Ovary (tissue), 9 donors: Measurements from ENCODE around the gene TBPL1. TPM values are rescaled to one million over a fixed set of nuclear protein-coding genes. Genes with fewer than 3 reads are reported as not detected.
"Not testable (repeated sequence)": the region's sequence is repeated elsewhere in the genome, so short reads cannot be mapped to it uniquely, and the experiment has no call there.

Experiments used
- DNase-seq, 5 donors: peaks; one replicate each; pipeline ENCODE4 v3.0.0-alpha.2; 2019 to 2020
- H3K27ac ChIP-seq, 2 donors: fragments of 200-600 bp; one replicate each; pipeline versions ENCODE4 v1.5.1 to v1.8.0; 2019 to 2022
- H3K27me3 ChIP-seq: fragments of 200-600 bp; one replicate; pipeline ENCODE4 v1.8.0; 2022
- H3K36me3 ChIP-seq: fragments of 200-600 bp; sonication (generic); one replicate; pipeline ENCODE4 v1.5.1; 2019
- H3K4me1 ChIP-seq: one replicate; pipeline ENCODE4 v1.8.1; 2013; ENCODE audit warnings: mild to moderate bottlenecking, moderate library complexity; ENCODE audit not compliant: insufficient read depth
- H3K4me3 ChIP-seq: fragments of 200-600 bp; sonication (generic); one replicate; pipeline ENCODE4 v1.5.1; 2017
- H3K9me3 ChIP-seq, 2 donors: fragments of 200-600 bp in 1 of 2; sonication (generic) in 1 of 2; one replicate each; pipeline versions ENCODE4 v1.5.1 to v1.8.1; 2013 to 2019; ENCODE audit warnings: mild to moderate bottlenecking in 1 of 2, moderate library complexity in 1 of 2
- EP300 ChIP-seq: sonication (generic); formaldehyde crosslinking; IDR thresholded peaks from one replicate; pipeline ENCODE4 v1.6.1; 2017; ENCODE audit warnings: antibody characterized with exemption
- POLR2A ChIP-seq: fragments of 450-650 bp; IDR thresholded peaks from one replicate; pipeline ENCODE4 v1.6.1; 2017; ENCODE audit warnings: antibody characterized with exemption, mild to moderate bottlenecking, moderate library complexity
- WGBS, 3 donors: extraction: QIAGEN DNeasy Blood & Tissue Kit in 1 of 3; methylation state at CpG; one replicate each; pipeline versions ENCODE4 v1.1.5 to v1.1.7; 2013 to 2017; 5-methylcytosine and 5-hydroxymethylcytosine counted together
- intact Hi-C, 4 donors: fragments of 100-400 bp; cut with DNase I; formaldehyde crosslinking; loops; one replicate each; pipeline versions ENCODE4 v1.11.0 to v1.15.1; 2022 to 2023
- polyA plus RNA-seq, 2 donors: library from polyadenylated mRNA; stranded (reverse); fragments of 200-250 nt in 1 of 2; fragments of 350-450 nt in 1 of 2; fragmentation: Illumina TruSeq in 1 of 2; extraction: RNeasy Lipid Tissue Mini Kit (QIAGEN cat#74804) in 1 of 2; gene quantifications; one replicate each; pipeline ENCODE4 v1.2.3, GENCODE V29; 2013 to 2014
- total RNA-seq, 7 donors: library from RNA; depleted of rRNA in 2 of 7; stranded (reverse); fragments of >200 nt in 2 of 7; fragmentation: NEBNext Ultra II Directional in 3 of 7; extraction: Animal tissue kit (Norgen Biotek cat#: 25700) in 3 of 7; gene quantifications; one replicate each; pipeline versions ENCODE4 v1.1.0 to v1.2.4, GENCODE V29; 2016 to 2023
- TF ChIP-seq, protein P1 (sequence below), 3 donors: fragments of 450-650 bp in 2 of 3; fragments of 200-600 bp in 1 of 3; IDR thresholded peaks; one replicate each; pipeline versions ENCODE4 v1.5.1 to v1.8.0; 2016 to 2022; ENCODE audit warnings: antibody characterized with exemption in 3 of 3, mild to moderate bottlenecking in 1 of 3
- donor health status: DM: no; HTN: no; CAD: no; lungs with moderate emphysema.
- donor health status: DM: no; HTN: no; CAD: no.
- donor health status: Bipolar disorder and iron deficiency.
- donor health status: DM: yes; HTN: yes; CAD: no.
- donor health status: DM: no; HTN: no; CAD: no.
- donor health status: DM: yes; HTN: yes; CAD: no.

Gene TBPL1
- total and polyA plus RNA-seq, 9 donors = 13.3 to 25.2 (median 18.6) TPM

DNA sequence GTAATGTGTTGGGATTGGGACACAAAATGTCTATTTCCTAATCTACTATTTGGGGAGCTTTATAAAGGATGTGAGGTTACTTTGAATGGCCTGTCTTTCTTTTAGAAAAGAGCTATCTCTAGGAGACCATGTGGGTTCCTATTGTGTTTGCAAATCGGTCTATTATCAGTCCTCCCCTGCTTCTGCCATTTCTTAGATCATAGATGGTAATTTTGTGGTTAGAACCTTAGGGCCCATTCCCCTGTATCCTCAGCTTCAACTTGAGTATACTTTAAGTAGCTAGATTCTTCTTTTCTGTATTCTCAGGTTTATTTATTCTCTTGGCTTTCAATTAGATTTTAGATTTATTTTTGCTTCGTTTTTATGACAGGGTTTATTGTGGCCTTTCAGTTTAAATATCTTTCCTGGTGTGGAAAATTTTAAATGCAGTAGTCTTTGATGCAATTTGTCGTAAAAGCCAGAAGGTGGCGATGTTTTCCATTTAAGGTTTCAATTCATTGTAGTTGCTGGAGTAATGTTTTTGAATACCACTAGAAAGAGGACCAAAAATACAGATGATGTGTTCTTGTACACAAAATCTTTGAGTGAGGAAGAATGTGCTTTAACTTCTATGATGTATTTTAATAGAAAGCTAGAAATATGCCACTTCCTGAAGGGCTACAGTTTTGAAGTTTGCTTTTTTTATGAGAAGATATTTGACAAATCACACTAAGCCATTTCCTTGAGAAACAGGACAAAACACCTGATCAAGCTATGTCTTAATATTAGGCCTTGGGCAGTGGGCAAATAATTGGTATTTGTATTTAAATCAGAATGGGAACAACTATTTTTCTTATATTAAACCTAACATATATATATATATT, 20.3 kb downstream of the TBPL1 start:
- Histone ChIP-seq H3K4me3 (no peak overlapping the region), H3K27ac (no peak overlapping the region)

DNA sequence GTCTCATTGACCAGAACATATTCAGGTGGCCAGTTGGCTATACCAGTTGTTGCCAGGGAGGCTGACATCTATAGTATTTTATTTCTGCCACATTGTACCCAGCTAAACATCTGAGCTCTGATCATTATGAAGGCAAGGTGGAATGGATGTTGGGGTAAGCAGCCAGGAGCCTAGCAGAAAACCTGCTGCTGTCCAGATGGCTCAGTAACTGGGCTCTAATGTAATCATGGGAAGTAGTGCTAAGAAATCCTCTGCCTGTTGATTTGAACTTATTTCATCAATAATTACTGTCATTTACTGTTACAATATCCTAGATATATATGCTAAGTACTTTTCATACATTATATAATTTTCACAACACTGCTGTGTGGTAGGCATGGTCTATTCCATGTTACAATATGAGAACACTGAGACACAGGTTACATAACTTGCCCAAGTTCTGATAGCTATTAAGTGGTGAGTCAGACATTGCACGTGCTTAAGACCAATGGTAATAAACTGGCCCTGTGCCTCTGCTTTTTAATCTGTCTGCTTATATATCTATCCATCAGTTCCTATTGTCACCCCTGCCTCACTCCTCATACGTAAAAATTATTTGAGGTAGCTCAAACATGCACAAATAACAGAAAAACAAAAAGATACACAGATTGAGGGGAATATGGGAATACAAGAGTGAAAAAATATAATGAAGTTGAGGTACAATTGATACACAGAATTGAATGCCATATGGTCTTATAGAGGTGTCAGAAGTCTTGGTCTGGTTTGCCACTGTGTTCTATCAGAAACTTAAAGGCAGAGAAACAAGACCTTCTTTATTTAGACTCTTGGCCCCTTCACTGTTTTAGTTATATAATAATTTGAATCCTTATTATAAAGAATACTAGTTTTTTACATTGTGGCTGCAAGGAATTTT, 25.2 kb downstream of the TBPL1 start:
- TF ChIP-seq POLR2A (no peak), EP300 (no peak)
- TF ChIP-seq, protein P1, sequence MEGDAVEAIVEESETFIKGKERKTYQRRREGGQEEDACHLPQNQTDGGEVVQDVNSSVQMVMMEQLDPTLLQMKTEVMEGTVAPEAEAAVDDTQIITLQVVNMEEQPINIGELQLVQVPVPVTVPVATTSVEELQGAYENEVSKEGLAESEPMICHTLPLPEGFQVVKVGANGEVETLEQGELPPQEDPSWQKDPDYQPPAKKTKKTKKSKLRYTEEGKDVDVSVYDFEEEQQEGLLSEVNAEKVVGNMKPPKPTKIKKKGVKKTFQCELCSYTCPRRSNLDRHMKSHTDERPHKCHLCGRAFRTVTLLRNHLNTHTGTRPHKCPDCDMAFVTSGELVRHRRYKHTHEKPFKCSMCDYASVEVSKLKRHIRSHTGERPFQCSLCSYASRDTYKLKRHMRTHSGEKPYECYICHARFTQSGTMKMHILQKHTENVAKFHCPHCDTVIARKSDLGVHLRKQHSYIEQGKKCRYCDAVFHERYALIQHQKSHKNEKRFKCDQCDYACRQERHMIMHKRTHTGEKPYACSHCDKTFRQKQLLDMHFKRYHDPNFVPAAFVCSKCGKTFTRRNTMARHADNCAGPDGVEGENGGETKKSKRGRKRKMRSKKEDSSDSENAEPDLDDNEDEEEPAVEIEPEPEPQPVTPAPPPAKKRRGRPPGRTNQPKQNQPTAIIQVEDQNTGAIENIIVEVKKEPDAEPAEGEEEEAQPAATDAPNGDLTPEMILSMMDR (IDR thresholded peaks at IDR 0.05) = no peak
- no peak overlapping the region for H3K4me3 ChIP-seq
- intact Hi-C loops = loop anchor here in 1 of 4 donors (10.0 kb wide), 2 partner anchors 53 to 87 kb away; no protein-coding TSS in a partner anchor
- peak in 1 of 5 donors; percentile 24 for DNase-seq
- WGBS, 3 donors = 42 to 48% (median 45%) methylated on average over 2 of the region's 2 CpGs
- H3K27ac ChIP-seq = no peak overlapping the region
- no peaks in the 10 kb centered on the region for H3K27me3 ChIP-seq
- H3K9me3 ChIP-seq = no peaks in the 10 kb centered on the region
- H3K4me1 ChIP-seq = peaks cover 2% of the 10 kb centered on the region
- H3K36me3 ChIP-seq = no peaks in the 10 kb centered on the region

More for the DNA sequence above, 20.3 kb downstream of the TBPL1 start:
- Histone ChIP-seq H3K9me3 (no peaks in the 10 kb centered on the region), H3K27me3 (no peaks in the 10 kb centered on the region), H3K36me3 (no peaks in the 10 kb centered on the region), H3K4me1 (peaks cover 2% of the 10 kb centered on the region)
- intact Hi-C loops = loop anchor here in 2 of 4 donors (5.0 to 10.0 kb wide), 3 partner anchors 49 to 91 kb away; no protein-coding TSS in a partner anchor
- 0 to 4% (median 2%) methylated on average over 4 of the region's 4 CpGs for WGBS, 3 donors
- no peak for DNase-seq
- no peak for TF ChIP-seq EP300
- TF ChIP-seq, protein P1 (IDR thresholded peaks at IDR 0.05) = peak; percentile 22 to 51 (median 48)

DNA sequence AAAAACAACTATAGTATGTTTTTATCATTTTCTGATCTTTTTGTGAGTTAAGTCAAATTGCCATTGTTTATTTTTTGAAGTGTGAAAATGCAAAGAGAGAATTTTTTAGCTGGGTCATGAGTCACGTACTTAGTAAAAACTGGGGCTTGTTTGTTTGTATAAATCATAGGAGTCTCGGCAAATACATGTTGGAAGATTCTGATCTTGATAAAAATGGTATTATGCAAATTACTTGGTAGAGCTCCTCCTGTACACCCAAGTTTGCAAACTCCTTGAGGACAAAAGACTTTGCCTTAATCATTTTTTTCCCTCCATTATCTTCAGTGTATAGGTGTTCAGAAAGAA, 25.8 kb downstream of the TBPL1 start:
- Histone ChIP-seq H3K27me3 (no peaks in the 10 kb centered on the region), H3K9me3 (no peaks in the 10 kb centered on the region), H3K27ac (no peak overlapping the region), H3K4me1 (peaks cover 4% of the 10 kb centered on the region), H3K4me3 (no peak overlapping the region), H3K36me3 (no peaks in the 10 kb centered on the region)
- no peak for DNase-seq
- TF ChIP-seq EP300 (no peak), POLR2A (no peak)
- TF ChIP-seq, protein P1 (IDR thresholded peaks at IDR 0.05) = no peak
- 62 to 69% (median 68%) methylated on average over 2 of the region's 2 CpGs for WGBS, 3 donors
- intact Hi-C loops = loop anchor here in 1 of 4 donors (10.0 kb wide), 2 partner anchors 54 to 86 kb away; no protein-coding TSS in a partner anchor

DNA sequence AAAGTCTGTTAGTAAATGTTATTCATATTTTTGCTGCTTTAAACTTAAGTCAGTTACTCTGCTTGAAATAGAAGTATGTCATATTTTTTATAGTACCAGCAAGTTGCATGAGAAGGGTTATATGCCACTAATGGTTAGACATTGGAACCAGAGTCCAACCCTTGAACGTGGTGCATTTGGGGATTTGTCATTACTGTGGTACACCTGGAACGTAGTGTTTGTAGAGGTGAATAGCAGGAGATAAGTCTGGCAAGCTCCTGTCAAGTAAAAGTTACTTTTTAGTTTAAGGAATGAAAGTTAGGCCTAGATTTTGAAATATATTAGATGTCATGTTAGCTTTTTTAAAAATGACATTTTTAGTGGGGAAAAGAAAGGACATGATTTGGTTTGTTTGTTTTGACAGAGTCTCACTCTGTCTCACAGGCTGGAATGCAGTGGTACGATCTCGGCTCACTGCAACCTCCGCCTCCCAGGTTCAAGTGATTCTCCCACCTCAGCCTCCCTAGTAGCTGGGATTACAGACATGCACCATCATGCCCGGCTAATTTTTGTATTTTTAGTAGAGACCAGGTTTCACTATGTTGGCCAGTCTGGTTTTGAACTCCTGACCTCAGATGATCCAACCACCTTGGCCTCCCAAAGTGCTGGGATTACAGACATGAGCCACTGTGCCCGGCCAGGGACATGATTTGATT, 26.4 kb downstream of the TBPL1 start:
- WGBS, 3 donors = 89 to 92% (median 91%) methylated on average over 7 of the region's 7 CpGs
- not testable (repeated sequence) for DNase-seq, H3K27ac ChIP-seq, H3K27me3 ChIP-seq, H3K36me3 ChIP-seq, H3K4me3 ChIP-seq, H3K4me1 ChIP-seq, H3K9me3 ChIP-seq
- intact Hi-C loops = loop anchor here in 1 of 4 donors (10.0 kb wide), 2 partner anchors 55 to 85 kb away; no protein-coding TSS in a partner anchor
